ENCODE results near the gene TBC1D5.

- TF ChIP-seq, protein P1, sequence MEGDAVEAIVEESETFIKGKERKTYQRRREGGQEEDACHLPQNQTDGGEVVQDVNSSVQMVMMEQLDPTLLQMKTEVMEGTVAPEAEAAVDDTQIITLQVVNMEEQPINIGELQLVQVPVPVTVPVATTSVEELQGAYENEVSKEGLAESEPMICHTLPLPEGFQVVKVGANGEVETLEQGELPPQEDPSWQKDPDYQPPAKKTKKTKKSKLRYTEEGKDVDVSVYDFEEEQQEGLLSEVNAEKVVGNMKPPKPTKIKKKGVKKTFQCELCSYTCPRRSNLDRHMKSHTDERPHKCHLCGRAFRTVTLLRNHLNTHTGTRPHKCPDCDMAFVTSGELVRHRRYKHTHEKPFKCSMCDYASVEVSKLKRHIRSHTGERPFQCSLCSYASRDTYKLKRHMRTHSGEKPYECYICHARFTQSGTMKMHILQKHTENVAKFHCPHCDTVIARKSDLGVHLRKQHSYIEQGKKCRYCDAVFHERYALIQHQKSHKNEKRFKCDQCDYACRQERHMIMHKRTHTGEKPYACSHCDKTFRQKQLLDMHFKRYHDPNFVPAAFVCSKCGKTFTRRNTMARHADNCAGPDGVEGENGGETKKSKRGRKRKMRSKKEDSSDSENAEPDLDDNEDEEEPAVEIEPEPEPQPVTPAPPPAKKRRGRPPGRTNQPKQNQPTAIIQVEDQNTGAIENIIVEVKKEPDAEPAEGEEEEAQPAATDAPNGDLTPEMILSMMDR (IDR thresholded peaks at IDR 0.05): no peak
- no peak for TF ChIP-seq POLR2A (IDR thresholded peaks at IDR 0.05)
These were observed 589.2 kb downstream of the TBC1D5 start for GRCh38 chr3:17153209-17153608.

Measured in breast epithelium (tissue), 3 donors.